GM18498 (cell line): Measurements from ENCODE around the gene PTDSS2.
"Not testable (repeated sequence)": the region's sequence is repeated elsewhere in the genome, so short reads cannot be mapped to it uniquely, and the experiment has no call there.

Experiments
- ATAC-seq: cut with Tn5 transposase; IDR thresholded peaks from one replicate; pipeline ENCODE4 v1.9.1; 2021; ENCODE audit warnings: mild to moderate bottlenecking, moderate library complexity; ENCODE audit not compliant: unreplicated experiment

The PTDSS2 gene

GRCh38 chr11:449889-450808 lies at the start of gene PTDSS2:
Gene PTDSS2 (plus strand): TSS chr11:450279. CDS start chr11:450456, 177 bp downstream.
- peak; percentile 78 for ATAC-seq

- not testable (repeated sequence) for ATAC-seq
These were observed 48.9 kb upstream of the PTDSS2 start for GRCh38 chr11:401196-401595.

- no peak for ATAC-seq
These were observed 46.9 kb upstream of the PTDSS2 start for GRCh38 chr11:403021-403760.

GRCh38 chr11:403761-404431 lies 46.2 kb upstream of the PTDSS2 start:
- no peak for ATAC-seq

GRCh38 chr11:404551-405264 lies 45.4 kb upstream of the PTDSS2 start:
- no peak for ATAC-seq

- ATAC-seq: no peak
These were observed 44.6 kb upstream of the PTDSS2 start for GRCh38 chr11:405323-405953.

- no peak for ATAC-seq
These were observed 43.9 kb upstream of the PTDSS2 start for GRCh38 chr11:405954-406795.

- peak; percentile 75 for ATAC-seq
These were observed 43.1 kb upstream of the PTDSS2 start for GRCh38 chr11:406796-407650.

- ATAC-seq: no peak
These were observed 42.4 kb upstream of the PTDSS2 start for GRCh38 chr11:407651-408123.

- no peak for ATAC-seq
These were observed 41.7 kb upstream of the PTDSS2 start for GRCh38 chr11:408154-409007.

GRCh38 chr11:409008-409599 lies 41.0 kb upstream of the PTDSS2 start:
- no peak for ATAC-seq

- ATAC-seq: no peak
These were observed 40.2 kb upstream of the PTDSS2 start for GRCh38 chr11:409600-410483.

- ATAC-seq: not testable (repeated sequence)
These were observed 39.4 kb upstream of the PTDSS2 start for GRCh38 chr11:410711-411110.

GRCh38 chr11:411520-411919 lies 38.6 kb upstream of the PTDSS2 start:
- ATAC-seq: not testable (repeated sequence)

- ATAC-seq: no peak
These were observed 37.4 kb upstream of the PTDSS2 start for GRCh38 chr11:412641-413119.
